Kidney tubule cell (primary cell): ENCODE results near the gene OR2A12.
"Not testable (repeated sequence)": the region's sequence is repeated elsewhere in the genome, so short reads cannot be mapped to it uniquely, and the experiment has no call there.

Experiments used
- DNase-seq: peaks from one replicate; pipeline ENCODE4 v3.0.0-alpha.2; 2018; ENCODE audit warnings: low spot score

Gene OR2A12

DNA sequence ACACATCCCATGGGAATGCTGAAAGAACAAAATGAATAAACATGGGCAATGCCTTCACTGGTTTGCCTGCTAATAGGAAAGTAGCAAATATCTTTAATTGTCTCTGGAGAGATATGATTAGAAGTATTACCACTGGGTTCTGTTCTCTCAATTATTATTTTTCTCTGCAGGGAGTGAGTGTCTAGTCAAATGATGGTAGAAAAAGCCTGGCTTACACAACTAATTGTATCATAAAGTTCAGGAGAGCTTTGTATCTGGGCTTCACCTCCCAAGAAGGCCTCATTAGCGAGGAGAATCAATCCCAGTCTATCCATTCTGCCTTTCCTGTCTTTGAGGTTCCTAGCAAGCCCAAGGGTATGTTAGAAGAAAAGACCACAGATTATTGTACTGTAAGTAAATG lies 36.8 kb downstream of the OR2A12 start, which contains the start of gene OR2A14:
TSS of gene OR2A14 (plus strand) at position 301 of the 400 bp plus-strand sequence. CDS start 5,937 bp downstream, outside the sequence.
- no peak for DNase-seq

GRCh38 chr7:144127714-144128334 lies 41.7 kb downstream of the OR2A12 start:
- peak; percentile 84 for DNase-seq

- not testable (repeated sequence) for DNase-seq
Observed at GRCh38 chr7:144129601-144130000, 43.5 kb downstream of the OR2A12 start.

DNA sequence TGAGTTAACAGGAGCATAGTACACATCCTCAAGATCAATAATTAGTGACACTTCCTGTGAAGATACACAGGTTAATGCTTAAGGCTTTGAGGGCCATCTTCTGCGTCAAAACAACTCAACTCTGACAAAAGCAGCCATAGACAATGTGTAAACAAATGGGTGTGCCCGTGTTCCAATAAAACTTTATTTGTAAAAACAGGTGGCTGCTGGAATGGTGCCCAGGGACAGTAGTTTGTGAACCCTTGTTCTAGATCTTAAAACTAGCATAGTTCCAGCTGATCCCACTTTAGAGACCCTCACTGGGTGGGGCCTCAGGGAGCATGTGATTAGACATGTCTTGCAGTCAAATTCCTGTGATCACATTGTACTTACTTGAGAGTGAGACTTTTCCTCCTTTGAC lies 44.7 kb downstream of the OR2A12 start:
- DNase-seq = peak; percentile 41

DNA sequence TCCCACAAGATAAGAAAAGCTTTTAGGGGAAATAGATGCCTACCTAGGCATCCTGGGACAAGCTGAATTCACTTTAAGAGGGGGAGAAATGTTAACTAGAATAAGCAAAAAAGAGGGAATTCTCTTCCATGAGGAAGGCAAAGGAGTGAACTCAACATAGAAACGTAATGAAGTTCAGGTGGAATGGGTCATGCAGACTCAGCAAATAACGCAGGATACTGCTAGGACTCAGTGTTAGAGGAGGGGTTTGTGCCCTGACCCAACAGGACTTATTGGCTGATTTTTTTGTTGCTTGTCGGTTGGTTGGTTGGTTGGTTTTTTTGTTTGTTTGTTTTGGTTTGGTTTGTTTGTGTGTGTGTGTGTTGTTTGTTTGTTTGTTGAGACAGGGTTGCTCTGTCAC lies 46.2 kb downstream of the OR2A12 start:
- DNase-seq = no peak

- DNase-seq = no peak
Observed at GRCh38 chr7:144133307-144133706, 47.2 kb downstream of the OR2A12 start.

DNA sequence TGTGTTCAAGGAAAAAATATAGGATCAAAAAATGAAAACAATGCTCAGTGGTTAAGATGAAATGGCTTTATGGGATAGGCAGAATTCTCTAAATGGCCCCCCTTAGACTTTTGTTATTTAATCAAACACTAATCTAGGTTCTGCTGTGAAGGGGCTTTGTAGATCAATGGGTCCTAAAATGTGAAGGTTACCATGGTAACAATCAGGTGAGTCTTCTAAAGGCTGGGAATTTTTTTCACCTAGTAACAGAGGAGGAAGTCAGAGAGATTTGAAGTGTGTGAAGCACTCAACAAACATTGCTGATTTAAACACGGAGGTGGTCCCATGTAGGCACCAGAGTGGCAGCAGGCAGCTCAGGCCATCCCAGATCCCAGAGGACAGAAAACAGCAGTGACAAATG lies 48.0 kb downstream of the OR2A12 start:
- DNase-seq = no peak

- no peak for DNase-seq
Observed at GRCh38 chr7:144137501-144137900, 51.4 kb downstream of the OR2A12 start.

- DNase-seq = peak; percentile 1
Observed at GRCh38 chr7:144142187-144142586, 56.1 kb downstream of the OR2A12 start.

DNA sequence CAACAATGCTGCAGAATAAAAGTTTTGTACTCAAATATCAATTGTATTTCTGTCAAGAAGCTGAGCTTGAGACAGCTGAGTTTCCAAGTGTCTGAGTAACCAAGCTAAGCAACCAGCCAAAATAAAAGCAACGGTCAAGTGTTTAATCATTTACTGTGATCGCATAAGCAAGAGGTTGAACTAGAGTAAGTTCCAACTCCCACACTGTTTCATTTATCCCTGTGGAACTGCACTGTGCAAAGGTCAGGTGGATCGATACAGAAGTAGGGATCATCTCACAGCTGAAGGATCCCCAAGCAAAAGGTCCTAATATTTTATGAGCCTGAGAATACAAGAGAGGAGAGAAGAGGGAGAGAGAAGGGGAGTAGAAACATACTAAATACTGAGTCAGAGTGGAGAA lies 58.3 kb downstream of the OR2A12 start:
- no peak for DNase-seq

DNA sequence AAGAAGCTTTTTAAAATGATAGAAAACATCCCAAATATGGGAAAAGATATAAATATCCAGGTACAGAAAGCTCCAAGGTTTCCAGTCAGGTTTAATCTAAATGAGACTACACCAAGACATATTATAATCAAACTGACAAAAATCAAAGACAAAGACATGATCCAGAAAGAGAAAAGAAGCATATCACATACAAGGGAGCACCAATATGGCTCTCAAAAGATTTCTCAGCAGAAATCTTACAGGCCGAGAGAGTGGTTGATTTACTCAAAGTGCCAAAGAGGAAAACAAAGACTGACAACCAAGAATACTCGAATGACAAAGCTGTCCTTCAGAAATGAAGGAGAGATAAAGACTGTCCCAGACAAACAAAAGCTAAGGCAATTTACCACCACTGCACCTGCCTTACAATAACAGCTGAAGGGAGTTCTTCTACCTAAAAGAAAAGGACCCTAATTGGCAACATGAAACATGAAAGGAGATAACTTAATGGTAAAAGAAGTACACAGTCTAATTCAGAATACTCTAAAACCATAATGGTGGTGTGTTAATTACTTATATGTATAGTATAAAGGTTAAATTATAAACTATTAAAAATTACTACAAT lies 62.2 kb downstream of the OR2A12 start:
- DNase-seq = no peak
